Activated naive CD4-positive, alpha-beta T cell treated with anti-CD3 and anti-CD28 coated beads for 36 hours (primary cell): ENCODE measurements around the gene HLA-E. TPM values are rescaled to one million over a fixed set of nuclear protein-coding genes. Genes with fewer than 3 reads are reported as not detected.
A peak's percentile ranks its signal among the peaks of the same experiment; 100 is the strongest.
"Not testable (repeated sequence)": the region's sequence is repeated elsewhere in the genome, so short reads cannot be mapped to it uniquely, and the experiment has no call there.

Experiments
- CTCF ChIA-PET: fragments of 350-600 bp; sonication (Branson Sonifier 250); formaldehyde crosslinking; loops from one replicate; lab custom pipeline; 2021; ENCODE audit warnings: antibody characterized with exemption; lab: Charles Lee
- DNase-seq: peaks from one replicate; pipeline ENCODE4 v3.0.0-alpha.2; 2020
- H3K27ac Mint-ChIP-seq: one replicate; pipeline ENCODE4 v1.8.0; 2021; ENCODE audit warnings: mild to moderate bottlenecking, mixed read lengths
- H3K27me3 Mint-ChIP-seq: one replicate; pipeline ENCODE4 v1.8.0; 2021; ENCODE audit warnings: low read depth, mixed read lengths
- H3K36me3 Mint-ChIP-seq: one replicate; pipeline ENCODE4 v1.8.0; 2021; ENCODE audit warnings: low read depth, mixed read lengths
- H3K4me1 Mint-ChIP-seq: one replicate; pipeline ENCODE4 v1.8.0; 2021; ENCODE audit warnings: low read depth, mixed read lengths
- H3K4me3 Mint-ChIP-seq: one replicate; pipeline ENCODE4 v1.8.0; 2021; ENCODE audit warnings: mild to moderate bottlenecking, moderate library complexity, mixed read lengths
- H3K9me3 Mint-ChIP-seq: one replicate; pipeline ENCODE4 v1.8.0; 2021; ENCODE audit warnings: mixed read lengths
- intact Hi-C: fragments of 100-400 bp; cut with micrococcal nuclease; formaldehyde crosslinking; loops from one replicate; pipeline ENCODE4 v1.15.1; 2023
- total RNA-seq, 2 experiments: library from RNA; stranded (reverse); gene quantifications; one replicate each; pipeline ENCODE4 v1.2.3, GENCODE V29; 2021

Gene HLA-E
- total RNA-seq, 2 experiments from 2014 or later: 598 to 608 TPM

DNA sequence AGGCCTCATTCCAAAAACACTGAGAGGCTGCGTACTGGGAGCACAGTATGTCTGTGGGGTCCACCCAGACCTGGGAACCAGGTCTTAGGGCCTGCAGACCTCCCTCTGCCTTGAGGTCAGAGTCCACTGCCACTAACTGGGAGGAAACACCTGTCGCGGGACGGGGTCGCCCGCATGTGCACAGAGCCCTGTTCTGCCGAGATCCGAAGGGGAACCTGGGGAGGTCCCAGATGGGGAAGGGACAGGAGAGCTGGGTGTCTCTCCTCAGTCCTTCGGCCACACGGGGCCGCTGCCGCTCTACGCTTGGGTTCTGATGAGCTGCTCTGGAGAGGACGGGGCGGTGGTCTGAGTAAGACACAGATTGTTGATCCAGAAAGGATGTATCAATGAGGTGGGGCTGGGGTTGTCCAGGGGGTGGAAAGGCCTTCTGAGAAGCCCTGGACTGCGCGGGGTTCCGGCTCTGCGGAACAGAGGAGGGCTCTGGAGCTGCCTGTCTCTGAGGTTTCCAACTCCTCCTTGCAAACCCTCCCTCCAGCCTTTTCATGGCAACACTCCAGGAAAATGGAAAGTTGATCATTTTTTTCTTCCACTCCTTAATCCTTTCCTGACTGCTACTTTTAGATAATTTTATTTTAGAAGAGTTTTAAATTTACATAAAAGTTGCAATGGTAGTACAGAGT is 7.2 kb upstream of the HLA-E start:
- peak; percentile 92 for DNase-seq
- H3K27me3 Mint-ChIP-seq: peaks cover 50% of the 10 kb centered on the region
- H3K4me1 Mint-ChIP-seq: peaks cover 31% of the 10 kb centered on the region
- H3K4me3 Mint-ChIP-seq: peak overlapping the region; percentile 38
- CTCF ChIA-PET: interaction anchor here (0.6 to 10.3 kb wide), 29 partner anchors 11 to 666 kb away, joined by 3 to 367 read pairs (median 4); partner anchors contain the start of gene DHX16
- intact Hi-C loops: loop anchor here (2.0 to 5.0 kb wide), 6 partner anchors 29 to 597 kb away; partner anchors contain the start of gene DHX16
- peak overlapping the region; percentile 31 for H3K27ac Mint-ChIP-seq
- not testable (repeated sequence) for H3K36me3 Mint-ChIP-seq, H3K9me3 Mint-ChIP-seq

DNA sequence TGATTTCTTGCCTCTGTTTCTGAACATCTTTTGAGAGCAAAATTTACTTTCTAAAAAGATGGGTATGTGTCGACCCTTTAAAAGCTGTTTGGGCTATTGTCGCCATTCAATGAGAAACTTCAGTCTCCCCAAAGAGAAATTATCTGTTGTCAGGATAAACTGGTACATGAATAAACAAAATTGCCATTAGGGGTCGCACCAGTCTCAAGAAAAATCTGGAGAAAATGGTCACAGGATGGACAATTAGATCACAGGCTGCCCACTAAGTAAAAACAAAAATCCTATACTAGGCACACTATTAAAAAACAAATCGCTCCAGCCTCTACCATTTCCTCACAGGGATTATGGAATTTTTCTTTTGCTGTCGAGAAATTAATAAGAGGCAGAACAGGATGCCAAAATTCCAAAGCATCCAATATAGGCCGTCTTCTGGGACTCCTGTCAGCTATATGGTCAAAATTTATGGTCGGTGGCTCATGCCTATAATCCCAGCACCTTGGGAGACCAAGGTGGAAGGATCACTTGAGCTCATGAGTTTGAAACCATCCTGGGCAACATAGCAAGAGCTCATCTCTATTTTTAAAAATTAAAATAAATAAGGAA is 5.5 kb upstream of the HLA-E start:
- CTCF ChIA-PET: interaction anchor here (0.6 to 10.3 kb wide), 26 partner anchors 10 to 713 kb away, joined by 3 to 367 read pairs (median 6); partner anchors contain the start of gene PRR3
- H3K4me1 Mint-ChIP-seq: peaks cover 44% of the 10 kb centered on the region
- no peak overlapping the region for H3K4me3 Mint-ChIP-seq
- peaks cover 35% of the 10 kb centered on the region for H3K27me3 Mint-ChIP-seq
- DNase-seq: peak; percentile 54
- no peaks in the 10 kb centered on the region for H3K36me3 Mint-ChIP-seq
- H3K27ac Mint-ChIP-seq: no peak overlapping the region
- intact Hi-C loops: loop anchor here (1.0 to 5.0 kb wide), 9 partner anchors 31 to 595 kb away; partner anchors contain the start of gene DHX16
- H3K9me3 Mint-ChIP-seq: no peaks in the 10 kb centered on the region

DNA sequence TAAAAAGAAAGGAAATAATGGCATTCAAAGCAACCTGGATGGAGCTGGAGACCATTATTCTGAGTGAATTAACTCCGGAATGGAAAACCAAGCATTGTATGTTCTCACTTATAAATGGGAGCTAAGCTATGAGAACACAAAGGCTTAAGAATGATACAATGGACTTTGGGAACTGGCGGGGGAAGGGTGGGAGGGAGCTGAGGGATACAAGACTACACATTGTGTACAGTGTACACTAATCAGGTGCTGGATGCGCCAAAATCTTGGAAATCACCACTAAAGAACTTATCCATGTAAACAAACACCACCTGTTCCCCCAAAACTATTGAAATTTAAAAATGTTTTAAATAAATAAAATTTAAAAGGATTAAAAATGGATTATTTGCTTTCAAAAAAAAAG is 4.1 kb upstream of the HLA-E start:
- DNase-seq: no peak
- Mint-ChIP-seq H3K9me3 (peaks cover 2% of the 10 kb centered on the region), H3K27ac (no peak overlapping the region), H3K4me1 (peaks cover 47% of the 10 kb centered on the region), H3K36me3 (peaks cover 11% of the 10 kb centered on the region), H3K27me3 (peaks cover 26% of the 10 kb centered on the region), H3K4me3 (no peak overlapping the region)
- intact Hi-C loops: no loop called here
- CTCF ChIA-PET: interaction anchor here (0.9 to 10.3 kb wide), 9 partner anchors 8 to 112 kb away, joined by 4 to 367 read pairs (median 34); partner anchors contain the start of gene PRR3

DNA sequence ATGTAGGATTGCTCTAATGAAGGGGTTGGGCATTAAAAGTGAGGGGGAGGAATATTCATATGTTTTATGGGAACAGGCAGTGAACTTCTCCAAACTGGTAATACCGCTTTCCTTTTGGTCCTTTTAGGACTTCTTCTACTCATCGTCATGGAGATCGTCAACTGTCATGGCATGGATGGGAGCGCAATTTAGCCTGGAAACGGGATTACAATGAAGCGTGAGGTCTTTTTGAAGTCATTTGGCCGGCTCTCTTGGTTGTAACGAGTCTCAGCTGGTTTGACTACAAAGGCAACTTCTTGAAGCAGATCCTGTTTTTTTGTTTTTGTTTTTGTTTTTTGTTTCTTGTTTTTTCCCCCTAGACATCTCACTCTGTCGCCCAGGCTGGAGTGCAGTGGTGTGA is 1.4 kb upstream of the HLA-E start:
- H3K36me3 Mint-ChIP-seq: peaks cover 38% of the 10 kb centered on the region
- peak overlapping the region; percentile 82 for H3K27ac Mint-ChIP-seq
- DNase-seq: no peak
- peaks cover 42% of the 10 kb centered on the region for H3K4me1 Mint-ChIP-seq
- H3K4me3 Mint-ChIP-seq: peak overlapping the region; percentile 21
- intact Hi-C loops: no loop called here
- peaks cover 4% of the 10 kb centered on the region for H3K27me3 Mint-ChIP-seq
- peaks cover 2% of the 10 kb centered on the region for H3K9me3 Mint-ChIP-seq
- CTCF ChIA-PET: interaction anchor here (0.5 to 10.3 kb wide), 7 partner anchors 35 to 184 kb away, joined by 3 to 367 read pairs (median 4); no protein-coding TSS in a partner anchor

DNA sequence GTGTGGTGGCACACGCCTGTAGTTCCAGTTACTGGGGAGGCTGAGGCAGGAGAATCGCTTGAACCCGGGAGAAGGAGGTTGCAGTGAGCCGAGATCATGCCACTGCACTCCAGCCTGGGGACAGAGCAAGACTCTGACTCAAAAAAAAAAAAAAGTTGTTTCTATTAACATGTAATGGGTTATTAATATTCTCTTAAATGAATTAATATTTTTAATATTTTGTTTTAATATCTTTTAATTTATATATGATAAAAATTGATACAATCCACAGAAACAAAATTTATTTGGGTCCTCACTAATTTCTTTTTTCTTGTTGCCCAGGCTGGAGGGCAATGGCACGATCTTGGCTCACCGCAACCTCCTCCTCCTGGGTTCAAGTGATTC is 620 bp upstream of the HLA-E start:
- intact Hi-C loops: loop anchor here (1.0 kb wide), 5 partner anchors 28 to 229 kb away; partner anchors contain the start of genes GNL1, MDC1, MRPS18B and PPP1R10
- CTCF ChIA-PET: interaction anchor here (5.9 to 10.3 kb wide), 2 partner anchors 44 to 54 kb away, joined by 56 to 367 read pairs; no protein-coding TSS in a partner anchor

DNA sequence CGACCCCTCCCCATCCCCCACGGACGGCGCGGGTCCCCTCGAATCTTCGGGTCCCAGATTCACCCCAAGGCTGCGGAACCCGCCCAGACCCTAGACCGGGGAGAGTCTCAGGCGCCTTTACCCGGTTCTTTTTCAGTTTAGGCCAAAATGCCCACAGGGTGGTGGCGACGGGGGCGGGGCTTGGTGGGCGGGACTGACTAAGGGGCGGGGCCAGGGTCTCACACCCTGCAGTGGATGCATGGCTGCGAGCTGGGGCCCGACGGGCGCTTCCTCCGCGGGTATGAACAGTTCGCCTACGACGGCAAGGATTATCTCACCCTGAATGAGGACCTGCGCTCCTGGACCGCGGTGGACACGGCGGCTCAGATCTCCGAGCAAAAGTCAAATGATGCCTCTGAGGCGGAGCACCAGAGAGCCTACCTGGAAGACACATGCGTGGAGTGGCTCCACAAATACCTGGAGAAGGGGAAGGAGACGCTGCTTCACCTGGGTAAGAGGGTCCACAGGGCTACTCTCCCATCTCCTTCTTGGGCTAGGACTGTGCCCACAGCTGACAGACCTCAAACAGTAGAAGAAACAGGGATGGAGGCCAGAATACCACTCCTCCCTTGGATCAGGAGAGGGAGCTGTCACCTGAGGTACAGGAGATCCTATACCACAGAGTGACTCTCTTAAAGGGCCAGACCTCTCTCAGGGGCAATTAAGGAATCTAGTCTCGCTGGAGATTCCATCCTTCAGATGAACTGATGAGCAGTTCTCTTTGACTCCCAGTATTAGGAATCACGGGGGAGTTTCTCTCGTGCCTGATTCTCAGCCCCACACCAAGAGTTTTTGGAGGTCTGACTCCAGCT is 942 bp downstream of the HLA-E start:
- peaks cover 2% of the 10 kb centered on the region for H3K9me3 Mint-ChIP-seq
- peak overlapping the region; percentile 97 for H3K27ac Mint-ChIP-seq
- H3K36me3 Mint-ChIP-seq: peaks cover 55% of the 10 kb centered on the region
- peaks cover 63% of the 10 kb centered on the region for H3K4me1 Mint-ChIP-seq
- peak overlapping the region; percentile 90 for H3K4me3 Mint-ChIP-seq
- no peaks in the 10 kb centered on the region for H3K27me3 Mint-ChIP-seq
- intact Hi-C loops: loop anchor here (1.0 kb wide), 2 partner anchors 81 to 192 kb away; partner anchors contain the start of gene ABCF1
- CTCF ChIA-PET: interaction anchor here (5.6 to 8.6 kb wide), 2 partner anchors 40 to 52 kb away, joined by 79 to 112 read pairs; no protein-coding TSS in a partner anchor
- peak; percentile 89 for DNase-seq

More for the DNA sequence above, 620 bp upstream of the HLA-E start:
- H3K4me3 Mint-ChIP-seq: peak overlapping the region; percentile 90
- peaks cover 46% of the 10 kb centered on the region for H3K36me3 Mint-ChIP-seq
- H3K27me3 Mint-ChIP-seq, H3K9me3 Mint-ChIP-seq, DNase-seq: not testable (repeated sequence)
- peaks cover 47% of the 10 kb centered on the region for H3K4me1 Mint-ChIP-seq
- H3K27ac Mint-ChIP-seq: peak overlapping the region; percentile 97

DNA sequence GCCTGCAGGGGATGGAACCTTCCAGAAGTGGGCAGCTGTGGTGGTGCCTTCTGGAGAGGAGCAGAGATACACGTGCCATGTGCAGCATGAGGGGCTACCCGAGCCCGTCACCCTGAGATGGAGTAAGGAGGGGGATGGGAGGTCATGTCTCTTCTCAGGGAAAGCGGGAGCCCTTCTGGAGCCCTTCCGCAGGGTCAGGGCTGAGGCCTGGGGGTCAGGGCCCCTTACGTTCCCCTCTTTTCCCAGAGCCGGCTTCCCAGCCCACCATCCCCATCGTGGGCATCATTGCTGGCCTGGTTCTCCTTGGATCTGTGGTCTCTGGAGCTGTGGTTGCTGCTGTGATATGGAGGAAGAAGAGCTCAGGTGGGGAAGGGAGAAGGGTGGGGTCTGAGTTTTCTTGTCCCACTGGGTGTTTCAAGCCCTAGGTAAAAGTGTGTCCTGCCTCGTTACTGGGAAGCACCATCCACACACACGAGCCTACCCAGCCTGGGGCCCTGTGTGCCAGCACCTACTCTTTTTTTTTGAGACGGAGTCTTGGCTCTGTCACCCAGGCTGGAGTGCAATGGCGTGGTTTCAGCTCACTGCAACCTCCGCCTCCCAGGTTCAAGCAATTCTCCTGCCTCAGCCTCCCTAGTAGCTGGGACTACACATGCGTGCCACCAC is 2.1 kb downstream of the HLA-E start:
- CTCF ChIA-PET: interaction anchor here (0.6 to 8.6 kb wide), 7 partner anchors 8 to 123 kb away, joined by 3 to 112 read pairs (median 7); no protein-coding TSS in a partner anchor
- peaks cover 55% of the 10 kb centered on the region for H3K36me3 Mint-ChIP-seq
- DNase-seq: not testable (repeated sequence)

DNA sequence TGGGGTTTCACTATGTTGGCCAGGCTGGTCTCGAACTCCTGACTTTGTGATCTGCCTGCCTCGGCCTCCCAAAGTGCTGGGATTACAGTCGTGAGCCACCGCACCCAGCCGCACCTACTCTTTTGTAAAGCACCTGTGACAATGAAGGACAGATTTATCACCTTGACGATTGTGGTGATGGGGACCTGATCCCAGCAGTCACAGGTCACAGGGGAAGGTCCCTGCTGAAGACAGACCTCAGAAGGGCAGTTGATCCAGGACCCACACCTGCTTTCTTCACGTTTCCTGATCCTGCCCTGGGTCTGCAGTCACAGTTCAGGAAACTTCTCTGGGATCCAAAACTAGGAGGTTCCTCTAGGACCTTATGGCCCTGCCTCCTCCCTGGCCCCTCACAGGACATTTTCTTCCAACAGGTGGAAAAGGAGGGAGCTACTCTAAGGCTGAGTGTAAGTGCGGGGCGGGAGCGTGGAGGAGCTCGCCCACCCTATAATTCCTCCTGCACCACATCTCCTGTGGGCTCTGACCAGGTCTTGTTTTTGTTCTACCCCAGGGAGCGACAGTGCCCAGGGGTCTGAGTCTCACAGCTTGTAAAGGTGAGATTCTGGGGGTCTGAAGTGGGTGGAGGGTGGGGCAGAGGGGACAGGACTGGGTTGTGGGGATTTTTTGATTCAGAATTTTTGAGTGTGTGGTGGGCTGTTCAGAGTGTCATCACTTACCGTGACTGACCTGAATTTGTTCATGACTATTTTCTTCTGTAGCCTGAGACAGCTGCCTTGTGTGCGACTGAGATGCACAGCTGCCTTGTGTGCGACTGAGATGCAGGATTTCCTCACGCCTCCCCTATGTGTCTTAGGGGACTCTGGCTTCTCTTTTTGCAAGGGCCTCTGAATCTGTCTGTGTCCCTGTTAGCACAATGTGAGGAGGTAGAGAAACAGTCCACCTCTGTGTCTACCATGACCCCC is 3.0 kb downstream of the HLA-E start:
- peaks cover 2% of the 10 kb centered on the region for H3K9me3 Mint-ChIP-seq
- peak; percentile 51 for DNase-seq
- peaks cover 55% of the 10 kb centered on the region for H3K36me3 Mint-ChIP-seq
- intact Hi-C loops: no loop called here
- no peaks in the 10 kb centered on the region for H3K27me3 Mint-ChIP-seq
- peak overlapping the region; percentile 90 for H3K4me3 Mint-ChIP-seq
- H3K27ac Mint-ChIP-seq: peak overlapping the region; percentile 97
- CTCF ChIA-PET: interaction anchor here (0.6 to 8.6 kb wide), 10 partner anchors 9 to 123 kb away, joined by 3 to 112 read pairs (median 6); no protein-coding TSS in a partner anchor
- peaks cover 69% of the 10 kb centered on the region for H3K4me1 Mint-ChIP-seq

More for the DNA sequence above, 2.1 kb downstream of the HLA-E start:
- Mint-ChIP-seq H3K4me3 (peak overlapping the region; percentile 90), H3K4me1 (peaks cover 69% of the 10 kb centered on the region), H3K27ac (peak overlapping the region; percentile 97)
- H3K9me3 Mint-ChIP-seq, H3K27me3 Mint-ChIP-seq, intact Hi-C loops: not testable (repeated sequence)

DNA sequence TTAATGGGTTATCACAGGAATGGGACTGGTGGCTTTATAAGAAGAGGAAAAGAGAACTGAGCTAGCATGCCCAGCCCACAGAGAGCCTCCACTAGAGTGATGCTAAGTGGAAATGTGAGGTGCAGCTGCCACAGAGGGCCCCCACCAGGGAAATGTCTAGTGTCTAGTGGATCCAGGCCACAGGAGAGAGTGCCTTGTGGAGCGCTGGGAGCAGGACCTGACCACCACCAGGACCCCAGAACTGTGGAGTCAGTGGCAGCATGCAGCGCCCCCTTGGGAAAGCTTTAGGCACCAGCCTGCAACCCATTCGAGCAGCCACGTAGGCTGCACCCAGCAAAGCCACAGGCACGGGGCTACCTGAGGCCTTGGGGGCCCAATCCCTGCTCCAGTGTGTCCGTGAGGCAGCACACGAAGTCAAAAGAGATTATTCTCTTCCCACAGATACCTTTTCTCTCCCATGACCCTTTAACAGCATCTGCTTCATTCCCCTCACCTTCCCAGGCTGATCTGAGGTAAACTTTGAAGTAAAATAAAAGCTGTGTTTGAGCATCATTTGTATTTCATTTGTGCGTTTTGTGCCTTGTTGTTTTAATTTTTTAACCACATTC is 4.4 kb downstream of the HLA-E start:
- H3K36me3 Mint-ChIP-seq: peaks cover 55% of the 10 kb centered on the region

DNA sequence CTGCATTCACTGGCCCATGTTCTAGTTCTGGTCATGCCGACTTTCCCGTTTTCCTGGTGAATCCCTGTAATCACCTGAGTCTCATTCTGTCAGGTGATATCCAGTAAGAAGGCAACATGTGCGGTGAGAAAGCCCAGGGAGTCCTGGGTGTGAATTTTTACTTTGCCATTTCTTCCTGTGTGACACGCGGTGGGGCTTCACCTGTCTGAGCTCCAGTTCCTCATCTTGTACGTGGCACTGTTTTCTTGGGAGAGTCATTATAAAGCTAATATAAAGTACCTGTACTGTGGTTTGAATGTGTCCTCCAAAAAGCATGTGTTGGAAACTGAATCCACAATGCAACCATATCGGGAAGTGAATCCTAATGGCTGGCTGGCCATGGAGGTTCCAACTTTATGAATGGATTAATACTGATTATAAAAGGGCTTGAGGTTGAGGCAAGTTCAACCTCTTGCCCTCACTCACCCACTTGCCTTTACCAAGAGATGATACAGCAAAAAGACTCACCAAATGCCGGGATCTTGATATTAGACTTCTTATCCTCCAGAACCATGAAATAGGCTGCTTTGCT is 5.1 kb downstream of the HLA-E start:
- H3K9me3 Mint-ChIP-seq: peaks cover 2% of the 10 kb centered on the region
- intact Hi-C loops: no loop called here
- H3K36me3 Mint-ChIP-seq: peaks cover 50% of the 10 kb centered on the region
- DNase-seq: peak; percentile 80
- H3K27me3 Mint-ChIP-seq: no peaks in the 10 kb centered on the region
- peak overlapping the region; percentile 97 for H3K27ac Mint-ChIP-seq
- H3K4me1 Mint-ChIP-seq: peaks cover 64% of the 10 kb centered on the region
- peak overlapping the region; percentile 90 for H3K4me3 Mint-ChIP-seq
- CTCF ChIA-PET: interaction anchor here (0.9 to 8.6 kb wide), 9 partner anchors 9 to 119 kb away, joined by 3 to 112 read pairs (median 8); no protein-coding TSS in a partner anchor

More for the DNA sequence above, 4.4 kb downstream of the HLA-E start:
- CTCF ChIA-PET: interaction anchor here (0.6 to 8.6 kb wide), 11 partner anchors 8 to 119 kb away, joined by 3 to 112 read pairs (median 6); no protein-coding TSS in a partner anchor
- H3K4me3 Mint-ChIP-seq: peak overlapping the region; percentile 90
- peak; percentile 62 for DNase-seq
- H3K27ac Mint-ChIP-seq: peak overlapping the region; percentile 97
- intact Hi-C loops: no loop called here
- peaks cover 4% of the 10 kb centered on the region for H3K9me3 Mint-ChIP-seq
- H3K4me1 Mint-ChIP-seq: peaks cover 68% of the 10 kb centered on the region
- no peaks in the 10 kb centered on the region for H3K27me3 Mint-ChIP-seq
